GM04503 (cell line): ENCODE data around the gene GPR157.
"Not testable (repeated sequence)": the region's sequence is repeated elsewhere in the genome, so short reads cannot be mapped to it uniquely, and the experiment has no call there.

ENCODE experiments used
- DNase-seq: peaks from one replicate; pipeline ENCODE4 v3.0.0-alpha.2; 2012; ENCODE audit warnings: low read depth

The GPR157 gene

GRCh38 chr1:9118186-9118585 is 10.7 kb downstream of the GPR157 start:
- no peak for DNase-seq

- no peak for DNase-seq
Observed at GRCh38 chr1:9115351-9116205, 13.3 kb downstream of the GPR157 start.

- DNase-seq, result no peak
Observed at GRCh38 chr1:9112961-9113880, 15.7 kb downstream of the GPR157 start.

- DNase-seq, result no peak
Observed at GRCh38 chr1:9111957-9112356, 16.9 kb downstream of the GPR157 start.

GRCh38 chr1:9111357-9111691 is 17.6 kb downstream of the GPR157 start:
- DNase-seq, result no peak

- no peak for DNase-seq
Observed at GRCh38 chr1:9110669-9111356, 18.1 kb downstream of the GPR157 start.

GRCh38 chr1:9108056-9108665 is 20.7 kb downstream of the GPR157 start:
- DNase-seq, result no peak

- no peak for DNase-seq
Observed at GRCh38 chr1:9107136-9107535, 21.8 kb downstream of the GPR157 start.

- DNase-seq, result no peak
Observed at GRCh38 chr1:9106286-9106685, 22.6 kb downstream of the GPR157 start.

GRCh38 chr1:9105336-9105867 is 23.5 kb downstream of the GPR157 start:
- DNase-seq, result no peak

- no peak for DNase-seq
Observed at GRCh38 chr1:9101510-9102146, 27.3 kb downstream of the GPR157 start.

GRCh38 chr1:9100471-9101043 is 28.3 kb downstream of the GPR157 start:
- DNase-seq, result no peak

GRCh38 chr1:9099555-9099954 is 29.3 kb downstream of the GPR157 start:
- DNase-seq, result no peak

GRCh38 chr1:9097947-9098705 is 30.8 kb downstream of the GPR157 start:
- DNase-seq, result no peak

GRCh38 chr1:9095818-9096217 is 33.1 kb downstream of the GPR157 start:
- no peak for DNase-seq

GRCh38 chr1:9093996-9094595 is 34.8 kb downstream of the GPR157 start:
- not testable (repeated sequence) for DNase-seq

GRCh38 chr1:9093581-9093980 is 35.3 kb downstream of the GPR157 start:
- DNase-seq, result no peak

GRCh38 chr1:9093091-9093490 is 35.8 kb downstream of the GPR157 start:
- no peak for DNase-seq

- DNase-seq, result no peak
Observed at GRCh38 chr1:9088807-9089206, 40.1 kb downstream of the GPR157 start.
